GM23338 (cell line): ENCODE data around the gene LAPTM4A. TPM values are rescaled to one million over a fixed set of nuclear protein-coding genes. Genes with fewer than 3 reads are reported as not detected.

Experiments
- ATAC-seq: fragments of 200-7000 bp; cut with Tn5 transposase; 3 replicates; pipeline ENCODE4 v1.9.1; 2020
- DNase-seq: peaks from one replicate; pipeline ENCODE4 v3.0.0-alpha.2; 2015; ENCODE audit warnings: low spot score
- H2AFZ ChIP-seq: fragments of 200-600 bp; sonication (generic); 2 replicates; pipeline ENCODE4 v1.8.0; 2016; ENCODE audit warnings: antibody characterized with exemption, mild to moderate bottlenecking, moderate library complexity
- H3F3A ChIP-seq: fragments of 200-600 bp; sonication (generic); replicated peaks from 2 replicates; pipeline ENCODE4 v1.8.0; 2017; ENCODE audit warnings: antibody characterized with exemption, mixed run types, low read depth
- H3K27ac ChIP-seq: fragments of 200-600 bp; sonication (generic); 2 replicates; pipeline ENCODE4 v1.6.1; 2016; ENCODE audit warnings: low read depth
- H3K27me3 ChIP-seq: fragments of 200-600 bp; sonication (generic); 2 replicates; pipeline ENCODE4 v1.8.0; 2016; ENCODE audit warnings: mild to moderate bottlenecking, mixed run types, moderate library complexity; ENCODE audit not compliant: insufficient read depth
- H3K36me3 ChIP-seq: fragments of 200-600 bp; sonication (generic); 2 replicates; pipeline ENCODE4 v1.8.0; 2016; ENCODE audit warnings: mild to moderate bottlenecking; ENCODE audit not compliant: insufficient read depth
- H3K4me1 ChIP-seq: fragments of 200-600 bp; sonication (generic); 2 replicates; pipeline ENCODE4 v1.8.0; 2016; ENCODE audit warnings: mild to moderate bottlenecking, moderate library complexity; ENCODE audit not compliant: insufficient read depth
- H3K4me2 ChIP-seq: fragments of 200-600 bp; sonication (generic); 2 replicates; pipeline ENCODE4 v1.7.1; 2017; ENCODE audit warnings: mixed run types
- H3K4me3 ChIP-seq: fragments of 200-600 bp; sonication (generic); 2 replicates; pipeline ENCODE4 v1.6.1; 2016; ENCODE audit warnings: mixed run types
- H3K79me2 ChIP-seq: fragments of 200-600 bp; sonication (generic); replicated peaks from 2 replicates; pipeline ENCODE4 v1.8.0; 2017; ENCODE audit warnings: mild to moderate bottlenecking; ENCODE audit not compliant: insufficient read depth
- H3K9me2 ChIP-seq: fragments of 200-600 bp; sonication (generic); 2 replicates; pipeline ENCODE4 v1.8.0; 2017; ENCODE audit not compliant: insufficient read depth
- H4K20me1 ChIP-seq: fragments of 200-600 bp; sonication (generic); replicated peaks from 2 replicates; pipeline ENCODE4 v1.8.0; 2017; ENCODE audit warnings: mild to moderate bottlenecking; ENCODE audit not compliant: insufficient read depth
- H3K27ac Mint-ChIP-seq: 2 replicates; pipeline ENCODE4 v1.8.0; 2020; ENCODE audit warnings: inconsistent platforms, mild to moderate bottlenecking, moderate library complexity, mixed read lengths
- H3K27me3 Mint-ChIP-seq: 3 replicates; pipeline ENCODE4 v1.8.0; 2022; ENCODE audit warnings: low read depth, mild to moderate bottlenecking, moderate library complexity, mixed read lengths, inconsistent platforms; ENCODE audit not compliant: insufficient read depth, poor library complexity
- H3K36me3 Mint-ChIP-seq: 3 replicates; pipeline ENCODE4 v1.8.0; 2021; ENCODE audit warnings: low read depth, mild to moderate bottlenecking, inconsistent platforms, moderate library complexity, mixed read lengths
- H3K4me1 Mint-ChIP-seq: 3 replicates; pipeline ENCODE4 v1.8.0; 2020; ENCODE audit warnings: mild to moderate bottlenecking, inconsistent platforms, mixed read lengths
- H3K4me3 Mint-ChIP-seq: 3 replicates; pipeline ENCODE4 v1.8.0; 2021; ENCODE audit warnings: moderate library complexity, mild to moderate bottlenecking, inconsistent platforms, mixed read lengths
- H3K9me3 Mint-ChIP-seq: 3 replicates; pipeline ENCODE4 v1.8.0; 2020; ENCODE audit warnings: moderate library complexity, mild to moderate bottlenecking, inconsistent platforms, mixed read lengths
- CREB1 ChIP-seq: fragments of 250-450 bp; sonication (Bioruptor Pico); IDR thresholded peaks from 2 replicates; pipeline ENCODE4 v1.5.0; 2020; ENCODE audit warnings: low read depth, mild to moderate bottlenecking, moderate library complexity
- EZH2 ChIP-seq: fragments of 200-600 bp; sonication (generic); IDR thresholded peaks from one replicate; pipeline ENCODE4 v1.8.0; 2017; ENCODE audit warnings: antibody characterized with exemption, mild to moderate bottlenecking, low read depth; ENCODE audit not compliant: unreplicated experiment
- EZH2phosphoT487 ChIP-seq: fragments of 200-600 bp; sonication (generic); IDR thresholded peaks from one replicate; pipeline ENCODE4 v1.8.1; 2018; ENCODE audit warnings: antibody characterized with exemption; ENCODE audit not compliant: unreplicated experiment
- JUNB ChIP-seq: IDR thresholded peaks from one replicate; pipeline ENCODE4 v1.6.1; 2016; ENCODE audit warnings: antibody characterized with exemption; ENCODE audit not compliant: unreplicated experiment
- NANOG ChIP-seq: IDR thresholded peaks from 2 replicates; pipeline ENCODE4 v1.6.1; 2016; ENCODE audit warnings: antibody characterized with exemption, borderline replicate concordance
- ZNF114 ChIP-seq: fragments of 250-450 bp; sonication (Bioruptor Pico); IDR thresholded peaks from 2 replicates; pipeline ENCODE4 v1.5.0; 2020; ENCODE audit warnings: mild to moderate bottlenecking, moderate library complexity
- ZNF331 ChIP-seq: fragments of 250-450 bp; sonication (Bioruptor Pico); IDR thresholded peaks from 2 replicates; pipeline ENCODE4 v1.5.0; 2020; ENCODE audit warnings: low read depth, mild to moderate bottlenecking, moderate library complexity
- polyA plus RNA-seq: library from polyadenylated mRNA; unstranded; fragments of >200 nt; fragmentation: Nextera tagmentation; extraction: Ambion mirVana; gene quantifications from 2 replicates; pipeline ENCODE4 v1.2.1, GENCODE V29; 2016
- total RNA-seq: library from RNA; depleted of rRNA; stranded (reverse); fragments of >200 nt; shearing (Covaris generic); gene quantifications from 2 replicates; pipeline ENCODE4 v1.2.3, GENCODE V29; 2014
- TF ChIP-seq, protein P1 (sequence below): IDR thresholded peaks from 2 replicates; pipeline ENCODE4 v1.6.1; 2016; ENCODE audit warnings: antibody characterized with exemption
- TF ChIP-seq, protein P2 (sequence below): fragments of 250-450 bp; sonication (Bioruptor Pico); IDR thresholded peaks from 2 replicates; pipeline ENCODE4 v1.5.0; 2020; ENCODE audit warnings: mild to moderate bottlenecking, moderate library complexity
- TF ChIP-seq, protein P3 (sequence below): IDR thresholded peaks from one replicate; pipeline ENCODE4 v1.6.1; 2018; ENCODE audit warnings: antibody characterized with exemption; ENCODE audit not compliant: unreplicated experiment

The LAPTM4A gene
- total and polyA plus RNA-seq, 2 experiments from 2014 or later = 123 to 214 TPM

DNA sequence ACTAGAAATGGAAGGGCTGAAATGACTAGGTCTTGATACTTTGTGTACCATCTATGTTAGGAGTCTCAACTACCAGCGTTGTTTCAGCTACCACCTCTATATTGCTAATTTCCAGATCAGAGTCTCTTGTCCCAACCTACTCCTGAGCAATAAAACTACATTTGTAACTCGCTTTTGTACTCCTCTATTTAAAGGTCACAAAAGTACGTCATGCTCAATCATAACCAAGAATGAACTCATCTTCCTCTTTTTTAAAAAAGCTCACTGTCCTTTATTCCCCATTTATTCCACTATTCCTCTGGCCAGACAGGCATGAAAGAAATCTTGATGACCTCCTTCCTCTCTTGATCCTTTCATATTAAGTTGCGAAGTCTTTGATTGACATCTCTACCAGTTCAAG is 27.7 kb downstream of the LAPTM4A start (continued):
- TF ChIP-seq, protein P1, sequence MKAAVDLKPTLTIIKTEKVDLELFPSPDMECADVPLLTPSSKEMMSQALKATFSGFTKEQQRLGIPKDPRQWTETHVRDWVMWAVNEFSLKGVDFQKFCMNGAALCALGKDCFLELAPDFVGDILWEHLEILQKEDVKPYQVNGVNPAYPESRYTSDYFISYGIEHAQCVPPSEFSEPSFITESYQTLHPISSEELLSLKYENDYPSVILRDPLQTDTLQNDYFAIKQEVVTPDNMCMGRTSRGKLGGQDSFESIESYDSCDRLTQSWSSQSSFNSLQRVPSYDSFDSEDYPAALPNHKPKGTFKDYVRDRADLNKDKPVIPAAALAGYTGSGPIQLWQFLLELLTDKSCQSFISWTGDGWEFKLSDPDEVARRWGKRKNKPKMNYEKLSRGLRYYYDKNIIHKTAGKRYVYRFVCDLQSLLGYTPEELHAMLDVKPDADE = no peak
- TF ChIP-seq JUNB (no peak), NANOG (no peak), CREB1 (CRISPR knock-in tag) (no peak), ZNF331 (CRISPR knock-in tag) (no peak)

DNA sequence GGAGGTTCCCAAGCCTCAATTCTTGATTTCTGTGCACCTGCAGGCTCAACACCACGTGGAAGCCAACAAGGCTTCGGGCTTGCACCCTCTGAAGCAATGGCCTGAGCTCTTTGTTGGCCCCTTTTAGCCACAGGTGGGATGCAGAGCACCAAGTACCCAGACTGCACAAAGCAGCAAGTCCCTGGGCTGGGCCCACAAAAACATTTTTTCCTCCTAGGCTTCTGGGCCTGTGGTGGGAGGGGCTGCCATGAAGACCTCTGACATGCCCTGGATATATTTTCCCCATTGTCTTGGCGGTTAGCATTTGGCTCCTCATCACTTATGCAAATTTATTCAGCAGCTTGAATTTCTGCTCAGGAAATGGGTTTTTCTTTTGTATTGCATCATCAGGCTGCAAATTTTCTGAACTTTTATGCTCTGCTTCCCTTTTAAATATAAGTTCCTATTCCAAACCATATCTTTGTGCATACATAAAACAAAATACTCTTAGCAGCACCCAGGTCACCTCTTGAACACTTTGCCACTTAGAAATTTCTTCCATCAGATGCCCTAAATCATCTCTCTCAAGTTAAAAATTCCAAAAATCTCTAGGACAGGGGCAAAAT is 29.9 kb downstream of the LAPTM4A start:
- H3K36me3 Mint-ChIP-seq = peaks cover 22% of the 10 kb centered on the region
- peaks cover 7% of the 10 kb centered on the region; the same call in 1 of the 2 replicates for H3K36me3 ChIP-seq
- H3K27ac ChIP-seq = no peak overlapping the region
- H3F3A ChIP-seq = no peaks in the 10 kb centered on the region
- no peaks in the 10 kb centered on the region for H4K20me1 ChIP-seq
- H3K27me3 Mint-ChIP-seq = peaks cover 1% of the 10 kb centered on the region
- ATAC-seq = no peak
- H3K9me2 ChIP-seq = no peaks in the 10 kb centered on the region
- H3K4me3 Mint-ChIP-seq = no peak overlapping the region
- no peaks in the 10 kb centered on the region for H3K4me1 ChIP-seq
- no peak overlapping the region for H3K4me3 ChIP-seq
- no peak overlapping the region for H2AFZ ChIP-seq
- H3K4me1 Mint-ChIP-seq = no peaks in the 10 kb centered on the region
- H3K27me3 ChIP-seq = no peaks in the 10 kb centered on the region
- no peaks in the 10 kb centered on the region for H3K79me2 ChIP-seq
- H3K4me2 ChIP-seq = no peak overlapping the region
- H3K9me3 Mint-ChIP-seq = peaks cover 31% of the 10 kb centered on the region
- DNase-seq = no peak
- H3K27ac Mint-ChIP-seq = no peak overlapping the region
- TF ChIP-seq ZNF114 (CRISPR knock-in tag) = no peak
- TF ChIP-seq EZH2 = no peak
- no peak for TF ChIP-seq ZNF331 (CRISPR knock-in tag)
- no peak for TF ChIP-seq CREB1 (CRISPR knock-in tag)
- TF ChIP-seq, protein P2, sequence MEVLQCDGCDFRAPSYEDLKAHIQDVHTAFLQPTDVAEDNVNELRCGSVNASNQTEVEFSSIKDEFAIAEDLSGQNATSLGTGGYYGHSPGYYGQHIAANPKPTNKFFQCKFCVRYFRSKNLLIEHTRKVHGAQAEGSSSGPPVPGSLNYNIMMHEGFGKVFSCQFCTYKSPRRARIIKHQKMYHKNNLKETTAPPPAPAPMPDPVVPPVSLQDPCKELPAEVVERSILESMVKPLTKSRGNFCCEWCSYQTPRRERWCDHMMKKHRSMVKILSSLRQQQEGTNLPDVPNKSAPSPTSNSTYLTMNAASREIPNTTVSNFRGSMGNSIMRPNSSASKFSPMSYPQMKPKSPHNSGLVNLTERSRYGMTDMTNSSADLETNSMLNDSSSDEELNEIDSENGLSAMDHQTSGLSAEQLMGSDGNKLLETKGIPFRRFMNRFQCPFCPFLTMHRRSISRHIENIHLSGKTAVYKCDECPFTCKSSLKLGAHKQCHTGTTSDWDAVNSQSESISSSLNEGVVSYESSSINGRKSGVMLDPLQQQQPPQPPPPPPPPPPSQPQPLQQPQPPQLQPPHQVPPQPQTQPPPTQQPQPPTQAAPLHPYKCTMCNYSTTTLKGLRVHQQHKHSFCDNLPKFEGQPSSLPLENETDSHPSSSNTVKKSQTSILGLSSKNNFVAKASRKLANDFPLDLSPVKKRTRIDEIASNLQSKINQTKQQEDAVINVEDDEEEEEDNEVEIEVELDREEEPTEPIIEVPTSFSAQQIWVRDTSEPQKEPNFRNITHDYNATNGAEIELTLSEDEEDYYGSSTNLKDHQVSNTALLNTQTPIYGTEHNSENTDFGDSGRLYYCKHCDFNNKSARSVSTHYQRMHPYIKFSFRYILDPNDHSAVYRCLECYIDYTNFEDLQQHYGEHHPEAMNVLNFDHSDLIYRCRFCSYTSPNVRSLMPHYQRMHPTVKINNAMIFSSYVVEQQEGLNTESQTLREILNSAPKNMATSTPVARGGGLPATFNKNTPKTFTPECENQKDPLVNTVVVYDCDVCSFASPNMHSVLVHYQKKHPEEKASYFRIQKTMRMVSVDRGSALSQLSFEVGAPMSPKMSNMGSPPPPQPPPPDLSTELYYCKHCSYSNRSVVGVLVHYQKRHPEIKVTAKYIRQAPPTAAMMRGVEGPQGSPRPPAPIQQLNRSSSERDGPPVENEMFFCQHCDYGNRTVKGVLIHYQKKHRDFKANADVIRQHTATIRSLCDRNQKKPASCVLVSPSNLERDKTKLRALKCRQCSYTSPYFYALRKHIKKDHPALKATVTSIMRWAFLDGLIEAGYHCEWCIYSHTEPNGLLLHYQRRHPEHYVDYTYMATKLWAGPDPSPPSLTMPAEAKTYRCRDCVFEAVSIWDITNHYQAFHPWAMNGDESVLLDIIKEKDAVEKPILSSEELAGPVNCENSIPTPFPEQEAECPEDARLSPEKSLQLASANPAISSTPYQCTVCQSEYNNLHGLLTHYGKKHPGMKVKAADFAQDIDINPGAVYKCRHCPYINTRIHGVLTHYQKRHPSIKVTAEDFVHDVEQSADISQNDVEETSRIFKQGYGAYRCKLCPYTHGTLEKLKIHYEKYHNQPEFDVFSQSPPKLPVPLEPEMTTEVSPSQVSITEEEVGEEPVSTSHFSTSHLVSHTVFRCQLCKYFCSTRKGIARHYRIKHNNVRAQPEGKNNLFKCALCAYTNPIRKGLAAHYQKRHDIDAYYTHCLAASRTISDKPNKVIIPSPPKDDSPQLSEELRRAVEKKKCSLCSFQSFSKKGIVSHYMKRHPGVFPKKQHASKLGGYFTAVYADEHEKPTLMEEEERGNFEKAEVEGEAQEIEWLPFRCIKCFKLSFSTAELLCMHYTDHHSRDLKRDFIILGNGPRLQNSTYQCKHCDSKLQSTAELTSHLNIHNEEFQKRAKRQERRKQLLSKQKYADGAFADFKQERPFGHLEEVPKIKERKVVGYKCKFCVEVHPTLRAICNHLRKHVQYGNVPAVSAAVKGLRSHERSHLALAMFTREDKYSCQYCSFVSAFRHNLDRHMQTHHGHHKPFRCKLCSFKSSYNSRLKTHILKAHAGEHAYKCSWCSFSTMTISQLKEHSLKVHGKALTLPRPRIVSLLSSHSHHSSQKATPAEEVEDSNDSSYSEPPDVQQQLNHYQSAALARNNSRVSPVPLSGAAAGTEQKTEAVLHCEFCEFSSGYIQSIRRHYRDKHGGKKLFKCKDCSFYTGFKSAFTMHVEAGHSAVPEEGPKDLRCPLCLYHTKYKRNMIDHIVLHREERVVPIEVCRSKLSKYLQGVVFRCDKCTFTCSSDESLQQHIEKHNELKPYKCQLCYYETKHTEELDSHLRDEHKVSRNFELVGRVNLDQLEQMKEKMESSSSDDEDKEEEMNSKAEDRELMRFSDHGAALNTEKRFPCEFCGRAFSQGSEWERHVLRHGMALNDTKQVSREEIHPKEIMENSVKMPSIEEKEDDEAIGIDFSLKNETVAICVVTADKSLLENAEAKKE = no peak
- no peak for TF ChIP-seq NANOG
- TF ChIP-seq, protein P3, sequence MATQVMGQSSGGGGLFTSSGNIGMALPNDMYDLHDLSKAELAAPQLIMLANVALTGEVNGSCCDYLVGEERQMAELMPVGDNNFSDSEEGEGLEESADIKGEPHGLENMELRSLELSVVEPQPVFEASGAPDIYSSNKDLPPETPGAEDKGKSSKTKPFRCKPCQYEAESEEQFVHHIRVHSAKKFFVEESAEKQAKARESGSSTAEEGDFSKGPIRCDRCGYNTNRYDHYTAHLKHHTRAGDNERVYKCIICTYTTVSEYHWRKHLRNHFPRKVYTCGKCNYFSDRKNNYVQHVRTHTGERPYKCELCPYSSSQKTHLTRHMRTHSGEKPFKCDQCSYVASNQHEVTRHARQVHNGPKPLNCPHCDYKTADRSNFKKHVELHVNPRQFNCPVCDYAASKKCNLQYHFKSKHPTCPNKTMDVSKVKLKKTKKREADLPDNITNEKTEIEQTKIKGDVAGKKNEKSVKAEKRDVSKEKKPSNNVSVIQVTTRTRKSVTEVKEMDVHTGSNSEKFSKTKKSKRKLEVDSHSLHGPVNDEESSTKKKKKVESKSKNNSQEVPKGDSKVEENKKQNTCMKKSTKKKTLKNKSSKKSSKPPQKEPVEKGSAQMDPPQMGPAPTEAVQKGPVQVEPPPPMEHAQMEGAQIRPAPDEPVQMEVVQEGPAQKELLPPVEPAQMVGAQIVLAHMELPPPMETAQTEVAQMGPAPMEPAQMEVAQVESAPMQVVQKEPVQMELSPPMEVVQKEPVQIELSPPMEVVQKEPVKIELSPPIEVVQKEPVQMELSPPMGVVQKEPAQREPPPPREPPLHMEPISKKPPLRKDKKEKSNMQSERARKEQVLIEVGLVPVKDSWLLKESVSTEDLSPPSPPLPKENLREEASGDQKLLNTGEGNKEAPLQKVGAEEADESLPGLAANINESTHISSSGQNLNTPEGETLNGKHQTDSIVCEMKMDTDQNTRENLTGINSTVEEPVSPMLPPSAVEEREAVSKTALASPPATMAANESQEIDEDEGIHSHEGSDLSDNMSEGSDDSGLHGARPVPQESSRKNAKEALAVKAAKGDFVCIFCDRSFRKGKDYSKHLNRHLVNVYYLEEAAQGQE = no peak
- TF ChIP-seq EZH2phosphoT487 = no peak
- TF ChIP-seq, protein P1 = no peak
